Left cardiac atrium (tissue), 4 donors: ENCODE measurements around the gene KRTAP13-1. TPM values are rescaled to one million over a fixed set of nuclear protein-coding genes. Genes with fewer than 3 reads are reported as not detected.

Experiments
- ATAC-seq, 2 donors: fragments of 200-7000 bp; cut with Tn5 transposase; one replicate each; pipeline ENCODE4 v1.9.1; 2020; ENCODE audit warnings: mild to moderate bottlenecking in 2 of 2, moderate library complexity in 2 of 2
- DNase-seq: peaks from one replicate; pipeline ENCODE4 v3.0.0-alpha.2; 2020
- intact Hi-C, 2 donors: fragments of 100-400 bp; cut with DNase I; formaldehyde crosslinking; loops; one replicate each; pipeline versions ENCODE4 v1.14.1 to v1.15.1; 2022 to 2023
- microRNA-seq, 2 donors: library from miRNA; unstranded; fragments of <30 nt; microRNA quantifications; one replicate each; pipeline ENCODE4 v1.2.0, GENCODE V29; 2020
- total RNA-seq, 2 donors: library from RNA; stranded (reverse); fragmentation: NEBNext Ultra II Directional; extraction: Animal tissue kit (Norgen Biotek cat#: 25700); gene quantifications; one replicate each; pipeline ENCODE4 v1.2.1, GENCODE V29; 2021
- donor health status: DM: no; HTN: yes; CAD: no.
- donor health status: DM: no; HTN: yes; CAD: no; lungs with severe emphysema.
- donor health status: DM: yes; HTN: yes; CAD: no.
- donor health status: Dilated cardiomyopathy.

The KRTAP13-1 gene
- total RNA-seq, 2 donors from 2014 or later: not detected

DNA sequence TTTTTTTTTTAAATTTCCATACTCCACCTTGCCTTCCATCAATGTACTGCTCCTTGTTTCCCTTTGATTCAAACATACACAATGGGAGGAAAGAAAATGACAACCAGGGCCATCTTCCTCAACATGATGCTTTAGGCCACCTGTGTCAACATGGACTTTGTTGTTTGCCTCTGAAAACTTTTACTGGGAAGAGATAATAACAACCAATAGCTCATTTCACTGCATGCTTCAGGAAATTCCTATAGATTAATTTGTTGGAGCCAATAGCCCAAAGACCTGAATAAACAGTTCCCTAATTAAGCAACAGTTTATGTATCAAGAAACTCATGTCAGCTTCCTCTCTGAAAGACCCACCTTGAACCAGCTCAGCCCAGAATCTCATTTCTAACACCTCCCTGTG is 47.4 kb downstream of the KRTAP13-1 start:
- ATAC-seq (no peak), DNase-seq (no peak)
- intact Hi-C loops: loop anchor here (5.0 to 10.0 kb wide), 2 partner anchors 282 to 644 kb away; no protein-coding TSS in a partner anchor

DNA sequence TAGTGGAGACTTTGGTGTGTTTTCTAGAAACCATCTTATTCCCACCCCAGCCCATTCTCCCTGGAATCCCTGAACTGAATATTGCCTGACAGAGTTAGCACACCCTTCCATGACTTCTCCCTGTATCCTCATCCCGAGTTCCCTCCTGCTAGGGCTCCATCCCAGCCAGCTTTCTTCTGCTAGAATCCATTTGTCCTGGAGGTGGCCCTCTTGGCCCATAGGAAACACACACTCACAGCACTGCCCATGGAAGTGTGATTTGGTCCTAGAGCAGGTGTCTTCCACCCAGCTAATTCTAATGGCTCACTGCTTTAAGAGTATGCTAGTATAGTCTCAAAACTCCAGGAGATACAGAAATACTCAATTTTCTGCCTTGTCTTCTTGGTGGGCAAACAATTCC is 48.4 kb downstream of the KRTAP13-1 start:
- no peak for ATAC-seq
- intact Hi-C loops: loop anchor here (2.0 to 10.0 kb wide), 3 partner anchors 281 to 643 kb away; no protein-coding TSS in a partner anchor
- no peak for DNase-seq

Small RNAs within 50 kb of the gene (microRNA-seq; reads per million reads assigned to microRNA genes)
- gene MIR4327: 0 reads per million in 2 donors

Other genes starting within 250 kb of the KRTAP13-1 start
- gene CLDN17, start 229.2 kb upstream of the KRTAP13-1 start, total RNA-seq: not detected
- gene CLDN8, start 179.9 kb upstream of the KRTAP13-1 start, total RNA-seq: not detected
- not detected for gene KRTAP24-1, start 113.1 kb upstream of the KRTAP13-1 start, total RNA-seq
- gene KRTAP25-1, start 106.5 kb upstream of the KRTAP13-1 start, total RNA-seq: not detected
- gene KRTAP26-1, start 75.7 kb upstream of the KRTAP13-1 start, total RNA-seq: not detected
- not detected for gene KRTAP27-1, start 58.3 kb upstream of the KRTAP13-1 start, total RNA-seq
- not detected for gene KRTAP23-1, start 47.4 kb upstream of the KRTAP13-1 start, total RNA-seq
- not detected for gene KRTAP13-2, start 23.8 kb upstream of the KRTAP13-1 start, total RNA-seq
- not detected for gene KRTAP13-3, start 29.9 kb downstream of the KRTAP13-1 start, total RNA-seq
- not detected for gene KRTAP13-4, start 34.2 kb downstream of the KRTAP13-1 start, total RNA-seq
- not detected for gene KRTAP15-1, start 44.2 kb downstream of the KRTAP13-1 start, total RNA-seq
- not detected for gene KRTAP19-1, start 84.3 kb downstream of the KRTAP13-1 start, total RNA-seq
- gene KRTAP19-2, start 91.4 kb downstream of the KRTAP13-1 start, total RNA-seq: not detected
- gene KRTAP19-3, start 96.0 kb downstream of the KRTAP13-1 start, total RNA-seq: not detected
- gene KRTAP19-4, start 101.1 kb downstream of the KRTAP13-1 start, total RNA-seq: not detected
- not detected for gene KRTAP19-5, start 106.1 kb downstream of the KRTAP13-1 start, total RNA-seq
- gene KRTAP19-6, start 145.8 kb downstream of the KRTAP13-1 start, total RNA-seq: not detected
- not detected for gene KRTAP19-7, start 165.3 kb downstream of the KRTAP13-1 start, total RNA-seq
- not detected for gene KRTAP22-2, start 194.4 kb downstream of the KRTAP13-1 start, total RNA-seq
- gene KRTAP6-3, start 196.4 kb downstream of the KRTAP13-1 start, total RNA-seq: not detected
- gene KRTAP6-2, start 202.9 kb downstream of the KRTAP13-1 start, total RNA-seq: not detected
- not detected for gene KRTAP22-1, start 205.1 kb downstream of the KRTAP13-1 start, total RNA-seq
- gene KRTAP6-1, start 217.9 kb downstream of the KRTAP13-1 start, total RNA-seq: not detected
- not detected for gene KRTAP20-1, start 220.4 kb downstream of the KRTAP13-1 start, total RNA-seq
- gene KRTAP20-4, start 224.6 kb downstream of the KRTAP13-1 start, total RNA-seq: not detected
- not detected for gene KRTAP20-2, start 239.2 kb downstream of the KRTAP13-1 start, total RNA-seq
- gene KRTAP20-3, start 246.8 kb downstream of the KRTAP13-1 start, total RNA-seq: not detected